Glomerular endothelial cell (primary cell): ENCODE results near the gene CBY2. TPM values are rescaled to one million over a fixed set of nuclear protein-coding genes. Genes with fewer than 3 reads are reported as not detected.
"Not testable (repeated sequence)": the region's sequence is repeated elsewhere in the genome, so short reads cannot be mapped to it uniquely, and the experiment has no call there.

Experiments
- DNase-seq: peaks from one replicate; pipeline ENCODE4 v3.0.0-alpha.2; 2011; ENCODE audit warnings: low read depth, low spot score; ENCODE audit errors: extremely low read depth
- total RNA-seq: library from RNA; depleted of rRNA; stranded (reverse); fragments of >200 nt; gene quantifications from 2 replicates; pipeline ENCODE4 v1.2.3, GENCODE V29; 2015

The CBY2 gene
- total RNA-seq, 1 donor from 2014 or later: not detected

GRCh38 chr13:45737571-45738017 is 35.5 kb downstream of the CBY2 start:
- no peak for DNase-seq

GRCh38 chr13:45742985-45743384 is 40.9 kb downstream of the CBY2 start:
- DNase-seq: no peak

- DNase-seq: no peak
Observed at GRCh38 chr13:45744979-45745378, 42.9 kb downstream of the CBY2 start.

- DNase-seq: no peak
Observed at GRCh38 chr13:45747071-45747470, 45.0 kb downstream of the CBY2 start.

GRCh38 chr13:45748941-45749759 is 47.0 kb downstream of the CBY2 start:
- no peak for DNase-seq

GRCh38 chr13:45750566-45750965 is 48.4 kb downstream of the CBY2 start:
- DNase-seq: no peak

- no peak for DNase-seq
Observed at GRCh38 chr13:45751885-45752284, 49.8 kb downstream of the CBY2 start.

- DNase-seq: no peak
Observed at GRCh38 chr13:45752510-45752909, 50.4 kb downstream of the CBY2 start.

GRCh38 chr13:45756498-45756897 is 54.4 kb downstream of the CBY2 start:
- not testable (repeated sequence) for DNase-seq

- DNase-seq: not testable (repeated sequence)
Observed at GRCh38 chr13:45757589-45757988, 55.5 kb downstream of the CBY2 start.

- DNase-seq: no peak
Observed at GRCh38 chr13:45763419-45763818, 61.3 kb downstream of the CBY2 start.

Other genes starting within 250 kb of the CBY2 start
- 15.3 and 21.9 TPM in 2 replicates for gene COG3, start 237.4 kb upstream of the CBY2 start, total RNA-seq
- gene ERICH6B, start 86.6 kb upstream of the CBY2 start, total RNA-seq: not detected in 2 replicates
- gene SIAH3, start 149.4 kb downstream of the CBY2 start, total RNA-seq: 0.10 TPM in 1 of 2 replicates, not detected in the other